A673 (cell line): ENCODE measurements around the gene PGAP2. TPM values are rescaled to one million over a fixed set of nuclear protein-coding genes. Genes with fewer than 3 reads are reported as not detected.

Source experiments
- BruUV-seq: library from RNA; stranded (reverse); fragments of 400-500 nt; replicated peaks from 2 replicates; lab custom pipeline; 2021; lab: Mats Ljungman, UMichigan
- CTCF ChIA-PET: fragments of 300-600 bp; sonication (Branson Sonifier 250); formaldehyde crosslinking; loops from one replicate; lab custom pipeline; 2022; ENCODE audit warnings: antibody characterized with exemption; lab: Charles Lee
- POLR2A ChIA-PET: fragments of 300-600 bp; sonication (Branson Sonifier 250); formaldehyde crosslinking; loops from one replicate; lab custom pipeline; 2022; ENCODE audit warnings: antibody characterized with exemption; ENCODE audit not compliant: low non-redundant PET; lab: Charles Lee
- DNase-seq: peaks from one replicate; pipeline ENCODE4 v3.0.0-alpha.2; 2015; ENCODE audit warnings: low spot score
- H3K27ac ChIP-seq: fragments of 200-600 bp; sonication (generic); 2 replicates; pipeline ENCODE4 v1.5.1; 2016; ENCODE audit warnings: mixed run types, low read depth, mild to moderate bottlenecking, mixed read lengths, antibody characterized with exemption, low read length; ENCODE audit not compliant: poor library complexity, severe bottlenecking
- H3K27me3 ChIP-seq: fragments of 200-600 bp; sonication (generic); replicated peaks from 2 replicates; pipeline ENCODE4 v1.6.1; 2017; ENCODE audit warnings: mixed run types, low read depth, mild to moderate bottlenecking, mixed read lengths, antibody characterized with exemption, low read length; ENCODE audit not compliant: insufficient read depth, poor library complexity
- H3K36me3 ChIP-seq: fragments of 200-600 bp; sonication (generic); 2 replicates; pipeline ENCODE4 v1.6.1; 2016; ENCODE audit warnings: mixed run types, mild to moderate bottlenecking, mixed read lengths, antibody characterized with exemption, low read length; ENCODE audit not compliant: insufficient read depth, poor library complexity, severe bottlenecking
- H3K4me1 ChIP-seq: fragments of 200-600 bp; sonication (generic); 2 replicates; pipeline ENCODE4 v1.6.1; 2017; ENCODE audit warnings: mixed run types, mild to moderate bottlenecking, mixed read lengths, antibody characterized with exemption, low read length; ENCODE audit not compliant: insufficient read depth, poor library complexity, severe bottlenecking
- H3K4me3 ChIP-seq: fragments of 200-600 bp; sonication (generic); 2 replicates; pipeline ENCODE4 v1.5.1; 2016; ENCODE audit warnings: low read depth, mixed run types, mild to moderate bottlenecking, mixed read lengths, low read length; ENCODE audit not compliant: poor library complexity, severe bottlenecking
- H3K9me3 ChIP-seq: fragments of 200-600 bp; sonication (generic); 2 replicates; pipeline ENCODE4 v1.6.1; 2016; ENCODE audit warnings: mixed run types, low read depth, mild to moderate bottlenecking, mixed read lengths, antibody characterized with exemption, low read length; ENCODE audit not compliant: poor library complexity, severe bottlenecking
- EZH2 ChIP-seq: fragments of 200-600 bp; sonication (generic); IDR thresholded peaks from 2 replicates; pipeline ENCODE4 v1.6.1; 2017; ENCODE audit warnings: borderline replicate concordance, low read depth, mild to moderate bottlenecking, mixed read lengths, antibody characterized with exemption, low read length; ENCODE audit not compliant: poor library complexity, severe bottlenecking
- intact Hi-C: fragments of 100-400 bp; cut with micrococcal nuclease; formaldehyde crosslinking; loops from one replicate; pipeline ENCODE4 v1.10.0; 2022; ENCODE audit not compliant: unreplicated experiment
- total RNA-seq: library from RNA; stranded (reverse); gene quantifications from 2 replicates; pipeline ENCODE4 v1.2.3, GENCODE V29; 2021
- TF ChIP-seq, protein P1 (sequence below): fragments of 300-800, 200-600 bp; sonication (generic); conservative IDR thresholded peaks from 2 replicates; pipeline ENCODE4 v1.5.1; 2017; ENCODE audit warnings: low read depth, mild to moderate bottlenecking, antibody characterized with exemption, low read length, moderate library complexity, mixed read lengths

PGAP2 gene
- total RNA-seq, 1 experiment from 2014 or later = 16.2 TPM

DNA sequence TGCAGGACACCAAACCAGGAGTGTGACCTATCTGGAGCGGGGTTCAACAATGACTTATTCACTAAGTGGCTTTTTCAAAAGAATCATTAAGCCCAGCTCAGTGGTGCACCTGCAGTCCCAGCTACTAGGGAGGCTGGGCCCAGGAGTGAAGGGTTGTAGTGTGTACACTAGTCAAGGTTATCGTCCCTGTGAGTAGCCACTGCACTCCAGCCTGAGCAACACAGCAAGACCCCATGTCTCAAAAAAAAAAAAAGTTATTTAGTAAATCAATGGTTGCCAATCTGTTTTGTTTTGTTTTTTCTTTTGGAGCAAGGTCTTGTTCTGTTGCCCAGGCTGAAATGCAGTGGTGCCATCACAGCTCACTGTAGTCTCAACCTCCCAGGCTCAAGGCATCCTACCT lies 24.5 kb downstream of the PGAP2 start:
- TF ChIP-seq, protein P1, sequence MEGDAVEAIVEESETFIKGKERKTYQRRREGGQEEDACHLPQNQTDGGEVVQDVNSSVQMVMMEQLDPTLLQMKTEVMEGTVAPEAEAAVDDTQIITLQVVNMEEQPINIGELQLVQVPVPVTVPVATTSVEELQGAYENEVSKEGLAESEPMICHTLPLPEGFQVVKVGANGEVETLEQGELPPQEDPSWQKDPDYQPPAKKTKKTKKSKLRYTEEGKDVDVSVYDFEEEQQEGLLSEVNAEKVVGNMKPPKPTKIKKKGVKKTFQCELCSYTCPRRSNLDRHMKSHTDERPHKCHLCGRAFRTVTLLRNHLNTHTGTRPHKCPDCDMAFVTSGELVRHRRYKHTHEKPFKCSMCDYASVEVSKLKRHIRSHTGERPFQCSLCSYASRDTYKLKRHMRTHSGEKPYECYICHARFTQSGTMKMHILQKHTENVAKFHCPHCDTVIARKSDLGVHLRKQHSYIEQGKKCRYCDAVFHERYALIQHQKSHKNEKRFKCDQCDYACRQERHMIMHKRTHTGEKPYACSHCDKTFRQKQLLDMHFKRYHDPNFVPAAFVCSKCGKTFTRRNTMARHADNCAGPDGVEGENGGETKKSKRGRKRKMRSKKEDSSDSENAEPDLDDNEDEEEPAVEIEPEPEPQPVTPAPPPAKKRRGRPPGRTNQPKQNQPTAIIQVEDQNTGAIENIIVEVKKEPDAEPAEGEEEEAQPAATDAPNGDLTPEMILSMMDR = no peak
- no peak for TF ChIP-seq EZH2
- no TSS peak for BruUV-seq
- intact Hi-C loops = no loop called here
- H3K9me3 ChIP-seq = no peaks in the 10 kb centered on the region
- no peak overlapping the region for H3K27ac ChIP-seq
- peaks cover 1% of the 10 kb centered on the region for H3K36me3 ChIP-seq
- no peak overlapping the region for H3K4me3 ChIP-seq
- no peaks in the 10 kb centered on the region for H3K4me1 ChIP-seq
- ChIA-PET CTCF (no interaction called here), POLR2A (no interaction called here)
- H3K27me3 ChIP-seq = no peaks in the 10 kb centered on the region
- DNase-seq = no peak

DNA sequence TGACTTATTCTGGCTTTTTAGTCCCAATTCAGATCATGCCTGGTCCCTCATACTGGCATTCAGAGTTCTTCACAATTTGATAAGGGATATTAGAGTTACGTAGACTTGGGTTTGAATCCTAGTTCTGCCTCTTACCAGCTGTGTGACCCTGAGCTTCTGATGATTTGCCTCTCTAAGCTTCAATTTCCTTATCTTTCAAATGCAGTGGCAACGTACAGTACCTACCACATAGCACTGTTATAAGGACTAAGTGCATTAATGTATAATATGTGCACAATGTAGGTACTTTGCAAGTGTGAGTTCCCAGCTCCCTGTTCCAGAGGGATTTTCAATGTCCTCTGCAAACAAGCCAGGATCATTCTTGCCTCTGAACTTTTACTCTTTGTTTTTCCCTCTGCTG lies 25.1 kb downstream of the PGAP2 start:
- Histone ChIP-seq H3K9me3 (no peaks in the 10 kb centered on the region), H3K27me3 (no peaks in the 10 kb centered on the region), H3K4me3 (no peak overlapping the region), H3K4me1 (no peaks in the 10 kb centered on the region), H3K36me3 (no peaks in the 10 kb centered on the region), H3K27ac (no peak overlapping the region)
- CTCF ChIA-PET = no interaction called here
- DNase-seq = no peak
- no TSS peak for BruUV-seq
- no peak for TF ChIP-seq EZH2
- TF ChIP-seq, protein P1 = no peak
- POLR2A ChIA-PET = no interaction called here
- intact Hi-C loops = no loop called here

DNA sequence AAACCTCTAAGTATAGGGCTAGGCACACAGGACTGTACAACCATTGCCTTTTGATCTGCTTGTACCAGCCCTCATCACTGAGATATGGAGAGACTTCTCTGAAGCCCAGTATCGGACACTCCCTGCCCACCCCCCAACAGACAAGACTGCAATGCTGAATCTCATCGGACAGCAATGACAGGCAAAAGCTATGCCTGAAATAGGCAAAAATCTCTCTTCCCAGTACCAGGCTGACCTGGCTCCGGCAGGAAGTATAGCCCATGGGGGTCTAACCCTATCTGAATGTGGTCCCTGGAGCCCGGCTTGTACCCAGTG lies 25.9 kb downstream of the PGAP2 start:
- H3K9me3 ChIP-seq = no peaks in the 10 kb centered on the region
- TF ChIP-seq, protein P1 = no peak
- no peak for TF ChIP-seq EZH2
- no TSS peak for BruUV-seq
- no peaks in the 10 kb centered on the region for H3K27me3 ChIP-seq
- POLR2A ChIA-PET = no interaction called here
- no peaks in the 10 kb centered on the region for H3K4me1 ChIP-seq
- no peak for DNase-seq
- H3K27ac ChIP-seq = no peak overlapping the region
- intact Hi-C loops = no loop called here
- H3K36me3 ChIP-seq = no peaks in the 10 kb centered on the region
- CTCF ChIA-PET = no interaction called here
- no peak overlapping the region for H3K4me3 ChIP-seq
